ENCODE results near the gene PRKAR1A.
A peak's percentile ranks its signal among the peaks of the same experiment; 100 is the strongest.
"Not testable (repeated sequence)": the region's sequence is repeated elsewhere in the genome, so short reads cannot be mapped to it uniquely, and the experiment has no call there.

Gene PRKAR1A

GRCh38 chr17:68581863-68582645, 69.8 kb downstream of the PRKAR1A start:
- no peak for DNase-seq

GRCh38 chr17:68582867-68583266, 70.6 kb downstream of the PRKAR1A start:
- not testable (repeated sequence) for DNase-seq

DNA sequence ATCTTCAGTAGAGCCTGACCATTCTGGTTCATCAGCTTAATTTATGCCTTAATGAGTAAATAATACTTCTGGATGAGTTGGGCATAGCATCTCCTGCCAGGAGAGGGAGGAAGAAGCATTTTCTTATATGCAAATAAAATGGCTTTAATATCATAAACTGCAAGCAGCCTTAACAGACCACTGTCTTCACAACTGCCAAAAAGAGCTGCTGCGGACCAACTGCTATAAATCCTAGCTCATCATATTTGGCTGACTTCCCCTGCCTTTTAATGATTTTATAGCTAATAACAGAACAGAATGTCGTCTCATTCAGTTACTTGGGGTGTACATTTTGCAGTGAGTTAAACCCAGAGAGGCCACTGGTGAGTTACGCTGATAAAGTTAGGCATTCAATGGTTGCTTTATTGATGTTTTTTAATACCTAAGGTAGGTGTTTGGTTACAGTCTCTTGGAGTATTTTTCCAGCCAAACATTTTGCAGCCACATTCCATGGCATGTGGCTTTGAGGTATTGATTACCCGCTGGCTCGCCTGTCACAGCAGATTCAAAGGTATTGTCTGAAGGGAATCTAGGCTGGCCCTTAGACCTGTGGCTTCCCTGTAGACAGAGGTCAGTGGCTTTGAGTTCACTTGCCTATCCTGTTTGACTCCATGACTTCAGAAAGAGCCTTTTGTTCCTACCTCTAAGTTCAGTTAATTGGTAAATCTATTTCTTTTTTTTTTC, 72.5 kb downstream of the PRKAR1A start:
- DNase-seq, result no peak

- DNase-seq, result no peak
Observed at GRCh38 chr17:68585643-68586042, 73.4 kb downstream of the PRKAR1A start.

DNA sequence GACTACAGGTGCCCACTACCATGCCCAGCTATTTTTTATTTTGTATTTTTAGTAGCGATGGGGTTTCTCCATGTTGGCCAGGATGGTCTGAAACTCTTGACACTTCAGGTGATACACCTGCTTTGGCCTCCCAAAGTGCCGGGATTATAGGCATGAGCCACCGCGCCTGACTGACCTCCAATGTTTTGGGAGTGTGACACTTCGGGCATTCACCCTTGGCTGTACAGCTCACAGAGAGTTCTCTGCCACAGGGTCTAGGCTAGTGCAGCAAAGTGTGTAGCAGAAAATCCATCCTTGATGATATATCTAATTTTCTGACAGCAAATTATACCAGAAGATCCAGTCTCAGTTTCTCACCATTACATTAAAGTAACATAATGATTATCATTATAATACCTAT, 74.8 kb downstream of the PRKAR1A start:
- no peak for DNase-seq

- DNase-seq, result no peak
Observed at GRCh38 chr17:68587847-68588246, 75.6 kb downstream of the PRKAR1A start.

DNA sequence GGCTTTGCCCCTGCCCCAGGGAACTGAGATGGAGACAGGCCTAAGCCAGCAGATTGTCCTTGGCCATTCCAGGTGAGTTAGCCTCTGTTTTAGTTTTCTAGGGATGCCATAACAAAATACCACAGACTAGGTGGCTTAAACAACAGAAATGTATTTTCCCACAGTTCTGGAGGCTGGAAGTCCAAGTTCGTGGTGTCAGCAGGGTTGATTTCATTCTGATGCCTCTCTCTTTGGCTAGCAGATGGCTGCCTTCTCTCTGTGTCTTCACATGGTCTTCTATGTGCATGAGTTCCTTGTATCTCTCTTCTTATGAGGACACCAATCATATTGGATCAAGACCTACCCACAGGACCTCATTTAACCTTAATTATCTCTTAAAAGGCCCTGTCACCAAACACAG, 76.1 kb downstream of the PRKAR1A start:
- DNase-seq, result no peak

DNA sequence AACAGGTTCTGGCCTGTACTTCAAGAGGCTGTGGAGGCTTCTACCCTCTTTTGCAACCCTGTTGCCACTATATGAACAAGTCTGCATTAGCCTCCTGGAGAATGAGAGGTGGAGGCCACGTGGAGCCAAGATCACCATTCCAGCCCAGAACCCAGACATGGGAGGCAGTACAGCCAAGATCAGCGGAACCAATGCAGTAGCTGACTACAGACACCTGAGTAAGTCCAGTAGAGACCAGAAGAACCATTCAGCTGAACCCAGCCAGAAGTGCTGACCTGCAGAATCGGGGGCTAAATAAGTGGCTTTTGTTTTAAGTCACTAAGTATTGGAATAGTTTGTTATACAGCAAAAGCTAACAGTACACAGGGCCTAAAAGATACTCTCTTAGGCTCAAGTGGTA, 76.9 kb downstream of the PRKAR1A start:
- no peak for DNase-seq

- no peak for DNase-seq
Observed at GRCh38 chr17:68591583-68591982, 79.4 kb downstream of the PRKAR1A start.

- DNase-seq, result no peak
Observed at GRCh38 chr17:68592009-68592408, 79.8 kb downstream of the PRKAR1A start.

GRCh38 chr17:68592682-68593641, 80.7 kb downstream of the PRKAR1A start:
- DNase-seq, result peak; percentile 55

DNA sequence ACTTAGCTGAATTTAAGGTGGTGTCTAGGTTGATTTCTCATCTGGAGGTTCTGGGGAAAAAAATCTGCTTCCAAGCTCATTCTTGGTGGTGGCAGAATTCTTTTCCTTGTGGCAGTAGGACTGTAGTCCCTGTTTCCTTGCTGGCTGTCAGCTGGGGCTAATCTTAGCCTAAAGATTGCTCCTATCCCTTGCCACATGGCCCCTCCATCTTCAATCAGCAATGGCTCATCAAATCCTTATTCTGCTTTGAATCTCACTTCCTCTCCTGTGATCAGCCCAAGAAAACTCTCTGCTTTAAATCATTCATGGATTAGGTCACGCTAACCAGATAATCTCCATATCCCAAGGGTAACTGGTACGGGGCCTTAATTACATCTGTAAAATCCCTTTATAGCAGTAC, 82.3 kb downstream of the PRKAR1A start:
- no peak for DNase-seq

- DNase-seq, result no peak
Observed at GRCh38 chr17:68595496-68595895, 83.3 kb downstream of the PRKAR1A start.

DNA sequence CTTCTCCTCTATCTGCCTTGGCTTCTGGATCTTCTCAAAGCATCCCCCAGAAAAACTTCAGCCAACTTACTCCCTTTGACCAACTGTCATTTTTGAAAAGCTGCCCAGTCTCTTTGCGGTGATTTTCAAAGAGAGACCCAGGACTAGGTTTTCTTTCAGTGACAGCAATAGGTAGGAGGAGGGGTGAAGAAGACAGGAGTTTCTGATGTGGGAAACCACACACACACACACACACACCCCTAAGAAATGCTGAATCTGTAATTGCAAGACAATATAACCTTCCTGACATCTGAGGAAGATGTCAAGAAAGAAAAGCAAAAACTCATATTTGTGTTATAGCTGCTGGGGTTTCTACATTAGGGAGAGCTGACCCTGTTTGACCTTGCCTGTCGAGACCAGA, 83.8 kb downstream of the PRKAR1A start:
- no peak for DNase-seq

DNA sequence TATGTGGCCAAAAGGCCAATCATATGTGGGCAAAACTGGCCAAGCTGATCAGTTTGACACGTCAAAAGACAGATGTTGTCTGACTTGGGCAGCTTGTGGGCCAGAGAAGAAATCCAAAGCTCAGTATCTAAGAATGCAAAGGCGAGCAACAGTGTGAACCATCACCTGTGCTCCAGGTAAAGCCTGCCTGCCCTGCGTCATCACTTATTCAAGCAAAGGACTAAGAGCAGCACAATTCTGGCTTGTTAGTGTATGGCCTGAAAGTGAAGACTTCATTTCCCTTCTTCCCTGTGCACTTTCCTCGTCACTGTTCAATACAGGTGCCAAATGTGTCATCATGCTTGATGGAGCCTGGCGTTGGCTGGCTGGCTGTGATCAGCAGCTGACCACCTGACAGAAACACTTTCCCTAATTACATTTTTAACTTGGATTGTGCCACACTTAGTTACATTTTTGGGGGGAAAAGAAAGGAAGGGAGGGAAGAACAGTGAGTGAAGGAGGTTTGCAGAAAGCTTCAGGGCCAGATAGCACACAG, 84.2 kb downstream of the PRKAR1A start:
- no peak for DNase-seq

DNA sequence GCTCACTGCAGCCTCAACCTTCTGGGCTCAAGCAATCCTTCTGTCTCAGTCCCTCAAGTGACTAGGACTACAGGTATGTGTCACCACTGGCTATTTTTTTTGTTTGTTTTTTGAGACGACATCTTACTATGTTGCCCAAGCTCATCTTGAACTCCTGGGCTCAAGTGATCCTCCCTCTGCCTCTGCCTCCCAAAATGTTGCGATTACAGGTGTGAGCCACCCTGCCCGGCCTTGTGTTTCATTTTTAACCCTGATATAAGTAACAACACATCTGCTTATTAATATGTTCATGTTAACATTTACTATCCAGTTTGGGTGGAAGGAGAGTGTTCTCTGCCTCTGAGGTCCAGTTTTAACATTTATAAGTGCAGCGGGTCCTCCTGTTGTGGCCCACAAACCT, 85.8 kb downstream of the PRKAR1A start:
- DNase-seq, result no peak

- no peak for DNase-seq
Observed at GRCh38 chr17:68598545-68598961, 86.3 kb downstream of the PRKAR1A start.

DNA sequence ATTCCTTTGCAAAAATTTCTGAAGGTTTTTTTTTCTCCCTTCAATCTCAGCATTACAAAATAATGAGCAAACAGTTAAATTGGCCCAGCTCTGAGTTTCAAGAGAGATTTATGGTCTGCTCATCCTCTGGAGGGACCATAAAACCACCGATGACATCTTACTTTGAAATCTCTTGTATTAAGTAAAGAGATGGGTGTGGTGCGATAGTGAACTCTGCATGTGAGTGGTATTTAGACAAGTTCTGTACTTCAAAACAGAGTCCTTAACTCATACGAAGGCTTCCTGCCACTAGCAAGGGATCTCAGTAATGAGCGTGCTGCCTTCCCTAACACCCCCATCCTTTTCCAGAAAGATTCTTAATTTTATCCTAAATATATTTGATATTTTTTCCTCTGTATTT, 86.9 kb downstream of the PRKAR1A start:
- no peak for DNase-seq

DNA sequence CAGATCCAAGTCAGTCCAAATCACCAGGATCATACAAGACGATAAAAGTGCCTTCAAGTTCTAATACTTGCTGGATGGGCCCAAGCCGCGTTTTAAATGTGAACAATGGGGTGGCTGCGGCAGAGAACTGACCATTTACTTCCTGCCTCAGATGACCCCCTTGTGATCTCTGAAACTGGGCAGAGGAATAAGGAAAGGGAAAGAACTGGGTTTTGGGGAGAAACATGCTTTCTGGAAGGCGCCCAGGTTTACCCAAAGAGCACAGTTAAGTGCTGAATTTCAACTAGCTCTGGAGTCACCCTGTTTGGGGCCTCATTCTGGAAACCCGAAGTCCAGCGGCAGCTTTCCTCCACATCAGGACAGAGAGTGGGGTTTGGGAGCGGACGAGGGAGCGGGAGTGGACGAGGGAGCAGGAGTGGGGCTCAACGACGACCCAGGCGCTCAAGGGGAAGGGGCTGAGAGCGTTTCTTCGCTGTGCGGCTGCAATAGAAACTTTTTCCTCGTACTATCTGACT, 87.4 kb downstream of the PRKAR1A start:
- no peak for DNase-seq

GRCh38 chr17:68600067-68600930, 88.1 kb downstream of the PRKAR1A start:
- DNase-seq, result no peak

Measured in DMS 273 treated with DMSO at 0.1 percent for 48 hours (cell line).